HG03342 (cell line): ENCODE measurements around the gene MAP3K4.
"Not testable (repeated sequence)": the region's sequence is repeated elsewhere in the genome, so short reads cannot be mapped to it uniquely, and the experiment has no call there.

ENCODE experiments used
- ATAC-seq: cut with Tn5 transposase; IDR thresholded peaks from one replicate; pipeline ENCODE4 v1.9.1; 2021; ENCODE audit warnings: mild to moderate bottlenecking, moderate library complexity; ENCODE audit not compliant: unreplicated experiment

MAP3K4 gene

GRCh38 chr6:161110028-161110779 is 118.6 kb downstream of the MAP3K4 start:
- no peak for ATAC-seq

DNA sequence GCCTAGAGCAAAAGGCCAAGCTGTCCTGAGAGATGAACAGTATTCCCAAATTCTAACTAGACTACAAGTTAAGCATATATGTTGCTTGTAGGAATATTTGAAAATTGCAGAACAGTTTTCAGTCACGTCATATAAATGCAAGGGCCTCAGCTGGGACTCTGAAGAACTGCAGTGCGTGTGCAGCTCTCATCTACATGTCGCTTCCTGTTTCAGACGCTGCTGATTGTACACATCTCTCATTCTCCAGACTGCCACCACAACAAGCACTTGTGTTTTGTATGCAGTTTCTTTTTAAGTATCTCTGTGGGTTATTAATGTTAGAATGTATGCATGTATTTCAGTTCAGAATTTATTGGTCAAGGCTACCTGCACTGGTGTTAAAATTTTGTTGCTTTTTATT is 119.7 kb downstream of the MAP3K4 start:
- ATAC-seq, result no peak

- peak; percentile 59 for ATAC-seq
These were observed 123.9 kb downstream of the MAP3K4 start for GRCh38 chr6:161115468-161115867.

DNA sequence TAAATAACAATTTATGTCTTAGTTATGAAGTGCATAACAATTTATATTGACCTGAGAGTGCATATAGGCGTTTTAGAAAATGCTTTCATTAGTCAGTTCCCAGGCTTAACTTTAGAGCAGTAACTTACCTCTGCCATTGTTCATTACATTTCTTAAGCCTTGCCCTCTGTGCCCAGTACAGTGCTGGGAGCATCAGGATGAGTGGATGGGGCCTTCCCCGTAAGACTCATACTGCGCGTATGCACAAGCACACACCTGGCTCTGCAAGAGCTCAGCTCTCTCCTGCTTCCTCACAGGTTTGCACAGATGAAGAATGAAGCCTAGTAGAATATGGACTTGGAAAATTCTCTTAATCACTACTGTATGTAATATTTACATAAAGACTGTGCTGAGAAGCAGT is 125.0 kb downstream of the MAP3K4 start:
- no peak for ATAC-seq

DNA sequence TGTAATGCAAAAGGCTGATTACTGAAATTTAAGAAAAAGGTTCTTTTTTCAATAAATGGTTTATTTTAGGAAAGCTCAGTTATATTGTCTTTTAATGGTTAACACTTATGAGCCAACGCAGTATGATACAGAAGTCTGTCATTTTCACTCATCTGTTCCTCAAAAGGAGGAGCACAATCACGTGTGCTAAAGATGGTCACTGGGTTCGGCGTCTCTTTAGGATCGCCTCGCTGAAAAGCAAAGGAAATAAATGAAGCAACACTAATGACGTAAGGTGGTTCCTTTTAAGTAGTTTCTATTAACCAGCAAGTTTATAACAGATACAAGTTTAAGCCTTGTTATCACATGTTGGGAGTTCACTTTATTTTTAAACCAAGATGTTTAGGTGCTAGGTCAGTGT is 125.7 kb downstream of the MAP3K4 start:
- ATAC-seq, result no peak

DNA sequence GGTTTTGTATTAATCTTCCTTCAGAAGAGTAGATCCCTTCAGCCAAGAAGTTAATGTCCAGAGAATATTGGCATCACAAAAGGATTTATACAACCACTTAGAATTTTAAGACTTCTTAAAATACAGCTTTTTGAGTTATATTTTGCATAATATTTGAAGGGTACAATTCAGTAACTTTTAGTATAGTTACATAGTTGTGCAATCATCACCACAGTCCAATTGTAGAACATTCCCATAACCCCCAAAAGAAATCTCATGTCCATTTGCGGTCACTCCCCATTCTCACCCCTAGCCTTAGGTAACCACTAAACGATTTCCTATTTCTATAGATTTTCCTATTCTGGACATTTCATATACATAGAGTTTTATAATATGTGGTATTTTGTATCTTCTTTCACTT is 126.4 kb downstream of the MAP3K4 start:
- ATAC-seq, result no peak

- ATAC-seq, result not testable (repeated sequence)
These were observed 131.8 kb downstream of the MAP3K4 start for GRCh38 chr6:161123319-161123718.

- ATAC-seq, result no peak
These were observed 134.0 kb downstream of the MAP3K4 start for GRCh38 chr6:161125591-161125990.

DNA sequence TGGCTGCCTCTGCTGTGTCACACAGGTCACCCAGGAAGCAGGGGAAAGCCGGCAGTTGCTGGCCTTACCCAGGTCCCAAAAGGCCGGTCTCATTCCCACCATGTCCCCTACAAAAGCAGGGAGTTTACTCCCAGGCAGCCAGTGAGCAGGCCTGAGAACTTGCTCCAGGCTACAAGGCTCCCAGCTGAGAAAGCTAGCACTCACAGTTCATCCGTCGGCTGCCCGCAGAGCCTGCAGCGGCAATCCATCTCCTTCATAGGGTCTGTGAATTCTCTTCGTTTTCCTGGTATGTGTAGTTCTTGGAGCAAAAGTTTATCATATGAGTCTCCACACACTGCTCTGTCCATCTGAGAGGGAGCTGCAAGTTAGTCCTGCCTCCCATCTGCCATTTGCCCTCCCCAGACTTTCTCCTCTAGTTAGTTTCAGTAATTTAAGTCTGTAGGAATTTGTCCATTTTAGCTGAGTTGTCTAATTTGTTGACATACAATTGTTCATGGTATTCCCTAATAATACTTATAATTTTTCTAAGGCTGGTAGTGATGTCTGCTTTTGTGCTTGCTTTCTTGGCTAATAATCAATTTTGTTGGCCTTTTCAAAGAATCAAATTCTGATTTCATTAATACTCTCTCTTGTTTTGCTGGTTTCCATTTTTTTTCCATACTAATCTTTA is 135.6 kb downstream of the MAP3K4 start:
- ATAC-seq, result no peak

GRCh38 chr6:161128230-161128629 is 136.7 kb downstream of the MAP3K4 start:
- no peak for ATAC-seq

DNA sequence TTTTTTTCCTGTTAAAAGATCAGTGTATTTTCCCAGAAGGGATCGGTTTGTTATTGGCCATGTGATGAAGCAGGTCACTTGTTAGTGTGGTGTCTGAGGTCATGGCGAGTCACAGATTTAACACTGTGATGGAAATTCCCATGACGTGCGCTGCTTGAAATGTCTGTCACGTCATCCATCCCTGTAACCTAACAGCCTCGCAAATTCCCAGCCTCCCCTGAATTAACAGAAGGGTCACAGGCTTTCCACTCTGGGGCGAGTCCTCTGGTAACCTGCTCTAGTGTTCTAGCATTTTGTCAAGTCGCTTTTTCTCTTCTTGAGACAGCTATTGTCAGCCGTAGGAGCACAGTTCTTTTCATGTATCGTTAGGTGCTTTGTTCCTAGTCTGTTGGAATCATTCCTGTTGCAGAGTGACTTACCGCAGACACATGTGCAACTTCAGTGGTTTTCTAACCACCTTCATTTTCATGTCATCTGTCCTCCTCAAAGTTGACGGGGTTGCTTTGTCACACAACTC is 137.2 kb downstream of the MAP3K4 start:
- no peak for ATAC-seq

DNA sequence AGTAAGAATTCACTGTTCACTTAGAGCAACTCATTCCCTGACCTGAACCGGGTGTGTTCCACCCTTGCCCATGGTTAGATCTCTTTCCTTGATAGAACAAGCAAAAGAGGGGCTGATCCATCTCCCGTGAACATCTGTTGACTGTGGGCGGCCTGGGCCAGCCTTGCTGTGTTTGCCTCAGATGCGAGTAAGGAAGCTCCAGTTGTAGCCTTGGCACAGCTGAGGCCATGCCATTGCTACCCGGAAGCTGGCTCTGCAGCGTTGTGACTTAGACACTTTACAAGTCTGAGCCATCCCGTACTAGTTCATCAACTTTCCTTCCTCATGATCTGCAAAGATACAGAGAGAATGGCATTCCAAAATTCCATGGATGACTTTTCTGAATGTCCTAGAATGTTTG is 139.0 kb downstream of the MAP3K4 start:
- no peak for ATAC-seq

DNA sequence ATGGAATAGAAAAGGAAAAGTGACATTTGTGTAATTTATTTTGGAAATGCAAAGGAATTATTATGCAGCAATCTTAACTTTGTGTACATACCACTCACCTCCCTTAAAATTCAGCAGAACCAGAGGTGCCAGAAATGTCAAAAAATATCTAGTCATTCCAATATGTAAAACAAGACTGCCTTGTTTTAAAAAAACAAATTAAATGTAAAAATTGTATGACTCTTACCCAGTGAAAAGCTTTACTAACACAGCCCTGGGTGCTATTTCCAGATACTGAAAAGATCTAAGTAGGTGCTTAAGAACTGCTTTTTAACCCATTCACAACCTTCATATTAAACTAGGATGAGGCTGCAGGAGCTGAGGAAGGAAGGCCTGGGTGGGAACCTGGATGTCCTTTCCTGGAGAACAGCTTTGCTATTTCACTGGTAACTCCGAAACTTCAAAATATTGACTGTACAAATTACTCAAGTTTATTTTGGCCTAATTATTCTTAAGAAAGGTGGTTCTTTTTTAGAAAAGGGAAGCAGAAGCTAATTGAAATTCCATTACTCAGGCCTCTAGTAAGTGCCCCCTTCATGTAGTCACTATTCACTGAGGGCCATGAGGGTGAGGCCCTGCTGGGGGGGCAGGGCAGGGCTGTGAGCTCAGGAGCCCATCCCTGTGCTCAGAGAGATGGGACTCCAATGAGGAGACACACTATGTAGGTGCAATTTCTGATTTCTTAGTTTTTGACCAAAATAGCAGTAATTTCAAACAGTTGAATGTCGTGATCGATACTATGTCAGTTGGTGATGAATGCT is 139.6 kb downstream of the MAP3K4 start:
- no peak for ATAC-seq

GRCh38 chr6:161132384-161132783 is 140.8 kb downstream of the MAP3K4 start:
- ATAC-seq, result no peak

GRCh38 chr6:161133963-161134362 is 142.4 kb downstream of the MAP3K4 start:
- ATAC-seq, result no peak

DNA sequence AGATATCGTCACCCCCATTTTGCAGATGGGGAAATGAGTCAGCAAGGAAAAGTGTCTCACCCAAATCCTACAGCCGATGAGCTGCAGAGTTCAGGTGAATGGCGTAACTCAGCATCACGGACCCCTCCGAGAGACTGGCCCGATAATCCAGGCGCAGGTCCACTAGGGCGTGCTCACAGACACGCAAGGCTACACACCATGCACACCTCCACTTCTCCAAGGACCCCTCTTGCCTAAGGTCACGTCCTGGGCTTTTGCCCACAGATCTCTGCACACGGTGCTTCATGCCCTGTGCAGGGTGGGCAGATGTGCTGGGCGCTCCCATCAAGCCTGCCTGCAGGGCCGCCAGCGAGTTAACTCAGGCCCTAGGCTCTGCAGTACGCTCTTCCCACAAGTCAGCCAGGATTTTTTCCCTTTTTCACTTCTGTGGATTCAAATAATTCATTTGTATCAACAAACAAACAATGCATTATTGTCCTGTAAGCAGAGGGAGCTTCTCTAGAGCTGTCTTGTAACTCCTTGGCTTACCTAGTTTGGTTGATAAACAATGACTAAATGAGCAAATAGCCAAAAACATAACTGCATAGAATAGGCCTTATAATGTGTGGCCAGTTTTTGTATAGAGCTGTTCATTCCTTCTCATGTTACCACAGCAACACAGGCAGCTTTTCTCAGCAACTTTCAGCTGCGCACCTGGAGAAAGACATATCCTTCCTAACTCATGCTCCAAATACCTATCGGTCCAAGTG is 143.2 kb downstream of the MAP3K4 start:
- no peak for ATAC-seq

DNA sequence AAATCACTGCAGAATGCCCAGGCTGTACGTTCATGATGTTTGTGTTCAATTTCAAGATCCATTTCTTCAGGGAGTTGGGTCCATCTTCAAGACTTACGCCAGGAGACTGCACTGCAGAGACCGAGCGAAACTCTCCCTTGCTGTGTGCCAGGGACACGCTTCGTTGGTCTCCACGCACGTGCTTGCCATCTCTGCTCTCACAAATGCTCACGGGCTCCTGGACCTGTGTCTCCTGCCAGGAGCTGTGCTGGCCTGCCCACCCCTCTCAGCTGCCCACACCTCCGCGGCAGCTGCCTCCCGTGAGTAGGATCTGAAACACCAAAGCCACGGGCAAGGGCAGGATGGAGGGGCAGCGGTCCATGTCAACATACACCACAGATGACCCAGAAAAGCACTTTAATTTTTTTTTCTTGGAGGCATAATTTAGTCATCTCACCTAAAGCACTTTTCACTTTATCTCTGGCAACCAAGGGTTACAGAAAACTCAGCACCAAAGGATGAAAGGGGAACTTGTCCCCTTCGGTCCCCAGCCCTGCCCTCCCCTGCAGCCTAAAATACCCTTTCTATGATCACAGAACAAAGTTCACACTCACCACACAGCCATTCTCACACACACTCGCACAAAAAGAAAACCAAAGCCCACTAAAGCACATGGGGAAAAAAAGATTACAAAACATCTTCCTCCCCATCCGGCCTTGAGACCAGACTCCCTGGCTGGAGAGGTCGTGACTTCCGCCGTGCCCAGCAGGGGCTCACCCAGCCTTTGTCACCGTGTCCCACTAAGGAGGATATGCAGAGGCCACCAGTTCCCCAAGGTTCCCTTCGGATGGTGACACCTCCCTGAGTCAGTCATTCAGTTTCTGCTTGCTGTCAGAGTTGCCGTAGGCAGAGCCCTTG is 144.4 kb downstream of the MAP3K4 start:
- no peak for ATAC-seq

- no peak for ATAC-seq
These were observed 145.1 kb downstream of the MAP3K4 start for GRCh38 chr6:161136655-161137054.

DNA sequence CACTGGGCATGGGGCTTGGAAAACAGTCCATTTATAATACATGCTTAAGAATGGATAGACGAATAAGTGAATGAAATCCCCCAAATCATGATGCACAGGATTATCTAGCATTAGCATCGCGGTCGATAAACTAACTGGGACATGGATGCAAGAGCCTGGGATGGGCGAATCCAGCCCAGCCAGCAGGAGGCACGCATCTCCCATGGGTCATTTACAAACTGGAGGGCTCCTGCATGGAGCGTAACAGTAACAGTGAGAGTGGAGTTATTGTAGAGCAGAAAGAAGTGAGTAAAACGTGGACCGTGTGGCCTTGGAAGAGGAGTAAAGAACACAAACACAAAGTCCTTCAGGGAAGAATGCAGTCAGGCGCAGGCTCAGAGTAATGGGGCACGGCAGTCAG is 145.8 kb downstream of the MAP3K4 start:
- ATAC-seq, result no peak
